Activated naive CD4-positive, alpha-beta T cell treated with Interleukin-2 at 50 U/mL for 16 hours (primary cell): Measurements from ENCODE around the gene BACE1-AS.
"Not testable (repeated sequence)": the region's sequence is repeated elsewhere in the genome, so short reads cannot be mapped to it uniquely, and the experiment has no call there.

Source experiments
- DNase-seq: peaks from one replicate; pipeline ENCODE4 v3.0.0-alpha.2; 2020

The BACE1-AS gene

DNA sequence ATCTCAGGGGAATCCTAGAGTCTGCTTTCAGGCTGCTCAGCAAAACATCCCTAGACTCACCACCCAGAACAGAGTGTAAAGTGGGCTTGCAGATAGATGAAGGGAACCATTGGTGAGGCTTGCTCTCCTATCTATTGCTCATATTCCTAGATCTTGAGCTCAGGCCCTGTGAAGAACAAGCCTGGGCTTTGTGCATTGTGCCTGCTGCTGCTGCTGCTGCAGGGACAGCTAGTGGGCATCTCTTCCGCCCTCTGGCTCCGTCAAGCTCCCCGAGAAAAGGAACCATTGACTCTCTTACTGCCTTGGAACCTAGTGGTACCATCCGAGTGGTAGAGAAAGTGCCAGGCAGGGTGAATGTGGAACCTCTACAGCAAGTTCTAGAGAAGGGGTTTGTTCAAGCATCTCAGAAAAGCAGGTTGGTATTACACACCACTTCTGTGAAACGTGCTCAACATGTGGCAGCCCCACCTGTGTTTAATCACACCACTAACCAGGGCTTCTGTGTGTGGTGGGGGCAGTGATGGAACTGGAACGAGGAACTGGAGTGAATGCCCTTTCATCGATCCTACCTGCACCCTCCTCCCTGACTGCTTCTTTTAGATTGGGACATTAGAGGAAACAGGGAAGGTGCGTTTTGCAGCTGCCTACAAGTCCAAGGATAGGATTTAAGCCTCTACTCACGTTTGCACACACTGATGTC, 4.4 kb downstream of the BACE1-AS start:
- DNase-seq = no peak

DNA sequence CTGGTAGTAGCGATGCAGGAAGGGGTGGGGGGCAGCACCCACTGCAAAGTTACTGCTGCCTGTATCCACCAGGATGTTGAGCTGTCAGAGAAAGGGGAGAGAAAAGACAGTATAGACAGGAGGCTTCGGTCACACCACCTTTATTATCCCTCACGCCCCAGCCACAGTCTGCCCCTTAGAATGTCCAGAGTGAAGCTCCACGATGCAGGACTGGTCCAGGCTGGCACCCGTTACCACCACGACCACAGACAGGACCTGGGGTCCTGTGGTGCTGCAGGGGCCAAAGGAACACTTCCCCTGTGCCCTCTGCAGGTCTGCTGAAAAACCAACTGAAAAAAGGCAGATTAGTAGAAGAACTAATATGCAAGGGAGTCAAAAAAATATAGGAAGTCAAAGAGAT, 5.7 kb downstream of the BACE1-AS start:
- no peak for DNase-seq

DNA sequence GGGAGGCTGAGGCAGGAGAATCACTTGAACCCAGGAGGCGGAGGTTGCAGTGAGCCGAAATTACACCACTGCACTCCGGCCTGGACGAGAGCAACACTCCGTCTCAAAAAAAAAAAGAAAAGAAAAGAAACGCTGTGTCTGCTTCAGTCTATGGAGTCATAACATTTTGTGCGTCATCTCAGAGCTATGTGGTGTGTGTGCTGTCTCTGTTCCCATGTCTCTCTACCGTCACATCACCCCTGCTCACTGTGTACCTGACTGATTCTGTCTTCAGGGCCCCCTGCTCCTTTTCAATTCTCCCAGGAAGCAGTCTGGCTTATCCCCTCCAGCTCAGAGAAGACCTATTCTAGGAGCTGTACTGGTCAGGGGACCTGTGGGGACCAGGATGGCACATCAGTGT, 7.0 kb downstream of the BACE1-AS start:
- no peak for DNase-seq

DNA sequence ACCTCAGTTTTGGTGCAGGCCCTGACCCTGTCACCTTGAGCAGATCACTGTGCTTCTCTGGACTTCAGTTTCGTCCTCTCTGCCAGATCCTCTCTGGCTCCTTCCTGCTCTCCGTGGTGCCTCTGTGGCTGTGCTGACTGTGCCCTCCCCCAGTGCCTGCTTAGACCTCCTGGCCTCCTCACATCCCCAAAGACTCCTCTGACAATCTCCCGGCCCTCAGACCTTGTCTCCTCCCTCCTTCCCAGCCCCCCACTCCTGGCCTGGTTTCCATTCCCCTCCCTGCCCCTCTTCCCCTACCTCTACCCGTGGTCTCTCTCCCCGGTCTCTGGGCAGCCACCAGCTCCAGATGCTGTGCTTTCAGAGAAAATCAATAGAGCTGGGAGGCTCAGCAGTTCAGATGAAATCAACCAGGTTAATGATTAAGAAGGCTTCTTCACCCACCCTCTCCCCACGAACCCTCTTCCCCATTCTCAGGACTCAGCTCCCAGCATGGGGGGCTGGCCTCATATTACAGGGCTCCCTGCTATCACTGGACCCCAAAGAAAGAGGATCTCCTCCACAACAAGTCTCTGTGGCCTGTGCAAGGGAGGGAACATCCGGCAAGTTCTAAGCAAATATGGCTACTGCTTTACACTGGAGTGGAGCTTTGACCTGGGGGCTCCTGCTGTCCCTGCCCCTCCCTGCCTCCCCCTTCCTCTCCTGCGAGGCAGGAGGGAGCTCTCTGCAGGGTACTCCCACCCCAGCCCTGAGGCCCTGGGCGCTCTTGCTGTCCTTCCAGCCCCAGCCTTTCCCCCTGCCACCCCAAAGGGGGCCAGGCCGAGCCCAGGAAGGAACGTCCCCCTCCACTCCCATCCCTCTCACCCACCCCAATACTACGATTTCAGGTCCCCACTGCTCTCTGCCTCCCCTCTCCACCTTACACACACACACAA, 8.5 kb downstream of the BACE1-AS start:
- no peak for DNase-seq

DNA sequence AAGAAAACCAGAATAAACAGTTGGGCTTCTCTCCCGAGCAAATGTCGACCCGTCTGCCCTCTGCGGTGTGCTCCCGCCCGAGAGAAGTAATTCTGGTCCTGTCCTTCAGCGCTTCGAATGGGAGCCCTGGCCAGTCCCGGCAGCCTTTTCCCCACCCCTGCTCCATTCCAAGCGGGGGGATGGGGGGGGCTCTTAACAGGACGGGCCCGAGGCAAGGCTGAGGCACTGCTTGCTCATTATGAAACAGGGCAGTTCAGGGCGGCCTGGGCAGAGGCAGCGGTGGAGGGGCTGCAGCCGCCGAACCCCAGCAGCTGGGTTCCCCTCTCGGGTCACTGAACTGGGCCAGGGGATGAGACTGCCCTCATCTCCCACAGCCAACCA, 9.1 kb downstream of the BACE1-AS start:
- DNase-seq = no peak

DNA sequence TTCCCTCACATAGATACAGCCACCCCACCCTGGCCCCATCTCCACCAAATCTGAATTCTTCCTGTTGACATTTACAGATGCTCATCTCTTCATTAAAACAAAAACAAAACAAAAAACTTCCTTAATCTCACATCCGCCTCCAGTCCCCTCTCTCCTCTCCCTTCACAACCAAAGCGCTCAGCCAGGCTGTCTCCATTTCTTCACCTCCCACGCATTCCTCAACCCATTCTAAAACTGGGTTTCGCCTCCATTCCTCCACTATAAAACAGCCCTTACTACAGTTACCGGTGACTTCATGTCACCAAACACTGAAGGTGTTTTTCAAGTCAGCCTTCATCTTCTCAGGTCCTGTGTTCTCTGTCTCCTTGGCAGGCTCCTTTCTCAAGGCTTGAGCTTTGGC, 9.6 kb downstream of the BACE1-AS start:
- DNase-seq = no peak

DNA sequence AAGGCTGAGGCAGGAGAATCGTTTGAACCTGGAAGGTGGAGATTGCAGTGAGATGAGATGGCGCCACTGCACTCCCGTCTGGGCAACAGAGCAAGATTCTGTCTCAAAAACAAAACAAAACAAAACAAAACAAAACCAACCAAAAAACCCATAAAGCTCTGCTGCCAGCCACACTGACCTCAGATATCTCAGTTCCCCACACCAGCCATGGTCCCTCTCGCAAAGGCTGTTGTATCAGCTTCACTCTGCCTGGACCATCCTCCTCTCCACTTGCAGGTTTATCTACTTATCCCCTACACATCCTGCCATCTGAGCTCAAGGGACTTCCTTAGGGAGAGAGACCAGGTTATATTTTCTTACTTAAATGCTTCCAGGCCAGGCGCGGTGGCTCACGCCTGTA, 11.1 kb downstream of the BACE1-AS start:
- DNase-seq = no peak

DNA sequence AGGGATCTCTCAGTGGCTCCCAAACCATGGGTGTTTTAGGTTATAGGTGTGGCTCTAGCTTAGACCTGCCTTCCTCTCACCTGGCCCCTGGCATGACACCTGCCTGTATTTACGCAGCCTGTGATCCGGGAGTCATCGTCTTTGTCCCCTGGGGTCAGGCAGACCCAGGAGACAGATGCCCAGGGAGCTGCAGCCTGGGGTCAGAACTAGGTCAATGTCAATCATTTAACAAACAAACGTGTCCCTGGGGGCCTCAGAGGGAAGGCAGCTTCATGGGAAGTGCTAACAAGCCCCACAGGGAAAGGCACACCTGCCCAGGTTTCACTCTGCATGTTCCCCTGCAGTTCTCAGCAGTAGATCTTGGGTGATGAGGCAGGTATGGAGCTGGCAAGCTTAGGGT, 12.0 kb downstream of the BACE1-AS start:
- DNase-seq = no peak

DNA sequence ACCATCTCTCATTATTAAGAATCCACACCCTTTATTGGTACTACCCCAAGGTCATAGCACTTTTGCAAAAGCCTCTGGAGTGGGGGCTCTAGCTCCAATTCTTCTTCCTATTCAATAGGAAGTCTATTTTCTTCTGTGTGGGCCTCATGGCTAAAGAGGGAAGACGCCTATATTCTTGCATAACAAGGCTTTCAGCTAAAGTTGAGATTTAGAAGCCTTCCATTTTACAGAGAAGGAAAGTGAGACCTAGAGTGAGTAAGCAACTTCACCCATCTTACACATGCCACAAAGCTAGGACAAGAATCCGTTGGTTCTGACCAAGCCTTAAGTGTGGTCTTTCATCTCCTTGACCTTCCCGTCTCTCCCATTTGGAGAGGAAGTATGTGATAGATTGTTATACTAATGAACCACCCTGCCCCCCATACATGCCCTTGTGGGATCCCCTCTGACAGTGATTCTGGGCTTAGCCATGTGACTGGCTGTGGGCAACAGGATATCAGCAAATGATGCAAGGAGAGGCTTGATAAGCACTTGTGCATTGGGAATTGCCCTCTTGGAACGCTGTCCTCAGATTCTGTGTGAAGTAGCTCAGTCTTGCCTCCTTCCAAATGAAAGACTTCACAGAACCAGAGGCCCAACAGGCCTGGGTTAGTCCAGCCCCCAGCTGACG, 12.6 kb downstream of the BACE1-AS start:
- DNase-seq = no peak

DNA sequence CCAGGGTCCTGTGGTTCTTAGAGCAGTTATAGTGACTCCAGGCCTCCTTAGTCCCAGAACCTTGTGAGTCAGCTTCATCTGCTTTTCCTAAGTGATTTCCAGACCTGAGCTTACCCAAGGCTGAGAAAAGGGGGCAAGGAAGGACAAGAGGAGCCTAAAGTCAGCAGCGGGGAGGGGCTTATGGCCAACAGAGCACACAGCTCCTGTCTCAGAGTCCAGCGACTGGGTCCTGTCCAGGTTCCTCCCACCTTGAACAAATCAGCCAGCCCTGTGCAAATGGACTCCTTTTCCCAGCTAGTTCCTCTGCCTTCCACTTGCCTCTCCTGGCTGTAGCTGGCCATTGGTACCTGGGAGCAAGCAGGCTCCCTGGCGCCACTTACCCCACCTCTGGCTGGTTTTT, 14.0 kb downstream of the BACE1-AS start:
- DNase-seq = no peak

DNA sequence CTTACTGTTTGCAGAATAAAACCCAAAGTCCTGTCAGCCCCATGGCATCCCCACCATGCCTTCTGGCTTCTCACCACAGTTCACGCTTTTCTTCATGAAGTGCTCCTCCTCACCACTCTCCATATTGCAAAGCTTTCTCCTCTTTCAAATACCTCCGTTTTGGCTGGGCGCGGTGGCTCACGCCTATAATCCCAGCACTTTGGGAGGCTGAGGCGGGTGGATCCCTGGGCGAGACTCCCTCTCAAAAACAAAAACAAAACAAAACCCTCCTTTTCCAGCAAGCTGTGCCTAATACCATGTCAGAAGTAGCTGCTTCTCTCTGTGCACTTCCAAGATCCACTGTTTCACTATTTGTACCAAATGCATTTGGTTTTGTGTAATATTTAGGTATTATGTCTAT, 18.2 kb downstream of the BACE1-AS start:
- DNase-seq = no peak

DNA sequence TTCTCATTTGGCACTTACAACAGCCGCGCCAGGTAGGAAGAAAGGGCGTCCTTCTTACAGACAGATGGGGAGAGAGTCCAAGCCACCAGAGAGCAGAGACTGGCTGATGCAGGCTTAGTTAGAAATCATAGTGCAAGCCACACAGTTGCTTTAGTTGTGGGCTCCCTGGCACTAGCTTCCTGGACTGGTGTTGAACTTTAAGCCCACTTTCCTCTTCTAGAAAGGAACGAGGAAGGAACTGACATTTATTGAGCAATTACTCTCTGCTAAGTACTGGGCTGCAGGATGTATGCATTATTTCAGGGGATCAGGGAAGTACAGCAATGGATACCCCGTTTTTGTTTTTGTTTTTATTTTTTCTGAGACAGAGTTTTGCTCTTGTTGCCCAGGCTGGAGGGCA, 21.9 kb downstream of the BACE1-AS start:
- no peak for DNase-seq

DNA sequence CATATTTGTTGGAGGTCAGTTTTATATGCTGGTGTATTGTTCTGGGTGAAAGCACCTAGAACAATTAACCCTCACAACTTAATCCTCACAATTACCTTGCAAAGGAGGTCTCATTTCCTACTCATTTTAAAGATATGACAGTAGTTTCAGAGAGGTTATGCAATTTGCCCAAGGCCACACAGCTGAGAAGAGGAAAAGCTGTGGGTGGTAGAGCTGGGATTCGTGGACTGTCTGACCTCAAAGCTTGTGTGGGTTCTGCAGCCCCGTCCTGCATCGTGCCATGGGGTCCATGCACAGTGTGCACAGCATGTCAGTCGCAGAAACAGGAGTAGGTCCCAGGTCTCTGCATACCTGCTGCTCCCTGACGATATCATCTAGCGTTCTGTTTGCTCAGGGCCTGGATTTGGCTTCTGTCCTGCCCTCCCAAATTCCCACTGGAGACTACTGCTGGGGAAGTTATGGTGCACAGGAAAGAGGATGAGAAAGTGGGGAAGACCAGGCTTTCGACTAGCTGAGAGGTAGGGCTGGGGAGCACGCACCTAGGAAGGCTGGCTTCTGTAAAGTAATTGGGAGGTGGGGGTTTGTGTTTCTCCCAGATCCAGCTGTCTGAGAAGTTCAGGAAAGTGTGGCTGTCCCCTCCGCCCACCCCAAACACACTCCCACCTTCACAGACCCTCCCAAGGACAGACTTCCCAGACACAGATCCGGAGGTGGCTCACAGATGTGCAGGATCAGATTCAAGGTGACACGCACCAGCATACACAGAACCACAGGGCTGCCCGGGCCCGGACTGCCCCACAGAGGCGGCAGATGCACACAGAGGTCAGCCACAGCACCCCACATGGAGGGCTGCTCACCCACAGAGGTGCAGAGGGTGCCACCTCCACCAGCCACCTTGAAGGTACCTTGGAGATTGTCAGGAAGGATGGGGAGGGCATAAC, 23.0 kb downstream of the BACE1-AS start:
- no peak for DNase-seq

DNA sequence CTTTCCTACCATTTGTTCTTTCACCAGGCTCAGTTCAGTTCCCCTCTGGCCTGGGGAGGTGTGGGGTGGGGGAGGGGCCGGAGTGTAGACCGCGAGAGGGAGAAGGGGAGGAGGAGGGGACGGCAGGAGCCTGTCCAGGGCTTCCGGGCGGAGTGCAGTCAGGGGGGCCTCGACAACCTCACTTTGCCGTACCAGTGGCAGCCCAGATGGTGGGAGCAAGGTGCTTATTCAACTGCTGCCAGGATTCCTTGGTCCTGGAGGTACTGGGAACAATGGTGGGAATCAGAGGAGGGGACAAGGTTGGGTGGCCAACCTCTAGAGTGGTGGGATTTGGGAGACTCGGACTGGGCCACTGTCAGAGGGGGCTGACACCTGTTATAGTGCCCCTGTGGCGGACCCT, 23.7 kb downstream of the BACE1-AS start:
- DNase-seq = no peak

DNA sequence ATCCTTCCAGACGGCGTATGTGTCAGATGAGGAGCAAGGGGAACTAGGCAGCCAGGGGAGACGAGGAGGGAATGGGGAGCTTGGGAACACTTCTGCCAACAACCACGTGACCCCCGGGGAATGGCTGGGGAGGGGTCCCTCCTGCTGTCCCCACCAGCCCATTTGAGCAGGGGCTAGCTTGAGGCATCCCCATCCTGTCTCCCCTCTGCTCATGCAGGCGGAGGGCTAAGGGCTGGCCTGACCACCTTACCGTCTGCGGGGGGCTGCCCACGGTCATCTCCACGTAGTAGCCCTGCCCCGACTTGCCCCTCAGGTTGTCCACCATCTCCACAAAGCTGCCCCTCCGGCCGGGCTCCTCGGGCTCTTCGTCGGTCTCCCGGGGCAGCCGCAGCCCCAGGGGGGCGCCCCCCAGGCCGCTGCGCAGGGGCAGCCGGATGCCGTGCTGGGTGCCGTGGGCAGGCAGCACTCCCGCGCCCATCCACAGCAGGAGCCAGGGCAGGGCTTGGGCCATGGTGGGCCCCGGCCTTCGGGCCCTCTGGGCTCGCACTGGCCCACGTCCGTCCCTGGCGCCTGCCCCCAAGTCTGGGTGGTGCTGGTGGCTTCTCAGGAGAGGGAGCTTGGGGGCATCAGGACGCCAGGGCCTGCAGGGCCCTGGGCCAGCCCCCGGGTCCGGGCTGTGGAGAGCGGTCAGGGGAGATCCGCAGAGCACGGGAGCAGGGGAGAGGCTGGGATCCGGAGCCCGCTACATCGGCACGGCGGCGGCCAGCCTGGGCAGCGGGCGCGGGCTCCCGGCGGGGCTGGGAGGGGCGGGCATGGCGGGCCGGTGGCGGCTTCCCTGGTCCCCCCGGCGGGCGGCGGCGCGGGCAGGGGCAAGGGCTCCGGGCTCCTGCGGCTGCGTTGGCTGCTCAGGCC, 24.4 kb downstream of the BACE1-AS start:
- peak; percentile 9 for DNase-seq

DNA sequence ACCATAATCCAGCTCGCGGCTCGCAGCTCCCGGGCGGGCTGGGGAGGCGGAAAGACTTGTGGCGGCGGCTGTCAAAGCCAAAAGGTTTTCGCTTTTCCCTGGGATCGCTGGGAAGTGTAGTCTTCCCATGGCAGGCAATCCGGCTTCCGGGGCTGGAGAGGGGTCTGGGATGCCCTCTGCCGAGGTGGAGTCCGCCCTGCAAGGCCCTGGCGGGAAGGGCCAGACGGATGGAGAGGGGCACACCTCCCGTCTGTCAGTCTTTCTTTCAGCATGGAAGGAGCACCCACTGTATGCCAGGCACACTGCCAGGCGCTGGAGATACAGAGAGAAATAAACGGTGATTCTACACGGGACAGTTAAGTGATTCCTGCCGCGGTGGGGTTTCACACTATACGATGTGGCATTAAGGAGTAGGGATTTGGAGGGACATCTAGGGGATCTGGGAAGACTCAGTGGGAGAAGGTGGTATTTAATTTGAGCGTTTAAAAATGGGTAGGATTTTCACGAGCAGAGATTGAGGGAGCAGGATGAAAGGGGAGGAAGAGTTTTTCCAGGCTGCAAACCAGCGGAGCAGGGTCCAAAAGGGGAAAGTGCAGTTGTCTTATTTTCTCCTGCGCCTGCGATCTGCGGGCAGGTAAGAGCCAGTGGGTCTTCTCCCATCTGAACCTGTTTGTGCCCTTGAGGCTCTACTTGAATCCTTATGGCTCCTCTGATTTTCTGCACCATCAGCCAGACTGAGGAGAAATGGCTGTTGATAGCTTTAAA, 25.2 kb downstream of the BACE1-AS start, which contains the start of gene BACE1:
Gene BACE1 (minus strand): TSS at position 60 of the 765 bp plus-strand sequence. CDS start 461 bp downstream, outside the sequence.
- DNase-seq = peak; percentile 19

DNA sequence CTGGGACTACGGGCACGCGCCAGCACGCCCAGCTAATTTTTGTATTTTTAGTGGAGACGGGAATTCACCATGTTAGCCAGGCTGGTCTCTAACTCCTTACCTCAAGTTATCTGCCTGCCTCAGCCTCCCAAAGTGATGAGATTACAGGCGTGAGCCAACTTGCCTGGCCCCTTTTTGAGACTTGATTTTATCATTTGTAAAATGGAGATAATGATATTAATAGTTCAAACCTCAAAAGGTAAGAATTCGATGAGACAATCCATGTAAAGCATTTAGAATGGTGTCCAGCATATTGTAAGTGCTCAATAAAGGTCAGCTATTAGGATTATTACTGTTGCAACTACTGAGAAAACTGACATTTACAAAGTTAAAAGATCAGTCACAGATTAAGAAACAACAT, 27.6 kb downstream of the BACE1-AS start:
- DNase-seq = no peak

DNA sequence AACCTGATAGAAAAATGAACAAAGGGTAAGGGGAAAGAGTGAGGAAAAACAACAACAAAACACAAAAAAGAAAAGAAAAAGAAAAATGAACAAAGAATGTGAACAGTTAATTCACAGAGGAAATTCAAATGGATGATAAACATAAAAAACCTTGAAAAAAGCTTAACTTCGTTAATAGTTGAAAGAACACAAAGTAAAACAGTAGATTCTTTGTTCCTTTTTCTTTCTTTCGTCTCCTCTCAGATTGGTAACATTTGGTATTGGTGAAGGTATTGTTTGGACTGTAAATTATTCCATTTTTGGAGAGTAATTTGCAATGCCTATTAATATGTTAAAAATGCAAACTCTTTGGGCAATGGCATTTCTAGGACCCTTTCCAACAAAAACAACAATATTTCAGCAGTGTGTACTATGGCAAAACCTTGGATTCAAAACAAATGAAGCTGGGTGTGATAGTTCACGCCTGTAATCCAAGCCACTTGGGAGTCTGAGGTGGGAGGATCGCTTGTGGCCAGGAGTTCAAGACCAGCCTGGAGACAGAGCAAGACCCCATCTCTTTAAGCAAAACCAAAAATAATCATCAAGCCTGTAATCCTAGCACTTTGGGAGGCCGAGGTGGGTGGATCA, 28.2 kb downstream of the BACE1-AS start:
- no peak for DNase-seq

DNA sequence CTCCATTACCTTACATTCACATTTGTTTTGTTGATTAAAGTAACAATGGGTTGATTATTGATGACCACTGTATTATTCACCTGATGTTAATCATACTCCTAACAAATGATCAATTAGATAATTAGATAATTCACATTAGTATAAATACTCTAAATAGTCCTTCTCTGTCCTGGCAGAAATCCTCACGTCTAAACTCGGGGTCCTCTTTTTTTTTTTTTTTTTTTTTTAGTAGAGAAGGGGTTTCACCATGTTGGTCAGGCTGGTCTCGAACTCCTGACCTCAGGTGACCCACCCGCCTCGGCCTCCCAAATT, 36.1 kb downstream of the BACE1-AS start:
- DNase-seq = not testable (repeated sequence)
